SK-N-DZ (cell line): Measurements from ENCODE around the gene MGMT.

ENCODE experiments used
- DNase-seq: peaks from one replicate; pipeline ENCODE4 v3.0.0-alpha.2; 2015; ENCODE audit warnings: low spot score

MGMT gene

DNA sequence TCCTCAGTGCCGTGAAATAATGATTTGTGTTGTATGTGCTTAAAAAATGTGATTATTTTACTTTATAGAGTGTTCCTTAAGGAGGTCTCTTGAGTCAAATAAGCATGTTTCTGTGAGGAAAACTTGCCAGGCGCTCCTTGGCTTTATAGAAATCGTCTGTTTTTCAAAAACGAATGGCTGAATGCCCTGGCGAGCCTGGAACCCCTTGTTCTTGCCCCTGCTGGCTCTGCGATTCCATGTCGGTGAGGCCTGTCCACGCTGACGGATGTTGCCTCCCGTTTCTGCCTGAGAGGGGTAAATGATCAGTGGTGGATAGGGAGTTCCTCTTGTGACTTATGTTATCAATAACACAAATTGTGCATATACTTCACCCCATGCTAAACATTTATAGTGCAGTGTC, 75.5 kb downstream of the MGMT start:
- no peak for DNase-seq

DNA sequence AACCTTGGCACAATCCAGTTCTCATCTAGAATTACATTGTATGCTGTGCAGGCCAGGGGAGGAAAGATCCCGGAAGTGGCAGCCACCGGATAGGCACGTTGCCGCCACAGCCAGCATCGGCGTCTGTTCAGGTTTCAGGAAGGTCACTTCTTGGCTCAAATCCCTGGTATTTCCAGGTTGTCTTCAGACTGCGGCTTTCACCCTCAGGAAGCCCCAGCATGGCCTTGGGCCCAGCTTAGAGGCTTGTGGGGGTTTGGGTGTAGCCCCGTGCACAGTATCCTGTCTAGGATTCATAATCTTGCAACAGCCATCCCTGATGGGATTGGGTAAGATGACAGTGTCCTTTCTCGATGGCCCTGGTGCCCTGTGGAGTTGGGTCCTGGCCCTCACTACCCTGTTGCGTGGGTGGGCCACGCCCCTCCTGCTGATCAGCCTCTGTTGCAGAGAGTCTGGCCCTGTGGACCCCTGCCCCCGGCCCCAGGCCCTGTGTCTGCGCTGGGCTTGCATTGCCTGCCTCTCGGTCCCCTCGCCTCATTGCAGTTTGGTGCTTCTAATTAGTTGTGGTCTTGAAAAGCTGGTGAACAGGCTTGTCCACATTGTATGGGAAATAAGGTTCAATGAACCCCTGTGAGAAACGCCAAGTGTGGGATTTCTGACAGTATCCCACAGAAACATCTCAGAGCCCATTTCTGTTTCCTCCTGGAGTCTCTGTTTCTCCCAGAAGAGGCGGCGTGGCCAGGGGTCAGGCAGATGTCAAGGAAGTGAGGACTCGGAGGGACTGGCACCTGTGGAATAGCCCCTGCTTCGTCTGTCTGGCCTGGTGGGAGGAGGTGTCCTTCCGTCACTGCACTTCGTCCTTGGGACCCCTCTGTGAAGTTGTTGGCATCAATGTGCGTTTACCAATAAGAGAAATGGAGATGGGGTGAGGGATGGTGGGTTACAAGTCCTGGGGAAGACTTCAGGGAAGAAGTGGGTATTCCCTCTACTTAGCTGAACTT, 77.5 kb downstream of the MGMT start:
- DNase-seq, result no peak

DNA sequence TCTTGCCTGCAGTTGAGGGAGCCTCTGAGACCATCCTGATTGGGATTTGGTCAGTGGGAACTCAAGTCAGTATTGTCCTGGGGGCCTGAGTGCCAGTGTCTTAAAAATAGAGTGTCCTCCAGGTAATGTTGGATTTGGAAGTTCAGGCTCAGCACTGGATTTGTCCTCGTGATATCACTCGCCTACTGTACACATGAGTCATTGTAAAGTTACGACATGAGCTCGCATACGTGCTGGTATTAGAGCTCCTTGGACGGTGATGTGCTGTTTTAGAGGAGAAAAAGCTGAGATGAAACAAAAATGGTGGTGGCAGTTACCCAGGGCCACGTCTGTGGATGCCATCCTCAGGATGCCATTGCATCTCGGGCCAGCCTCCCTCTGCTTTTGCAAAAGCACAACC, 78.2 kb downstream of the MGMT start:
- no peak for DNase-seq

DNA sequence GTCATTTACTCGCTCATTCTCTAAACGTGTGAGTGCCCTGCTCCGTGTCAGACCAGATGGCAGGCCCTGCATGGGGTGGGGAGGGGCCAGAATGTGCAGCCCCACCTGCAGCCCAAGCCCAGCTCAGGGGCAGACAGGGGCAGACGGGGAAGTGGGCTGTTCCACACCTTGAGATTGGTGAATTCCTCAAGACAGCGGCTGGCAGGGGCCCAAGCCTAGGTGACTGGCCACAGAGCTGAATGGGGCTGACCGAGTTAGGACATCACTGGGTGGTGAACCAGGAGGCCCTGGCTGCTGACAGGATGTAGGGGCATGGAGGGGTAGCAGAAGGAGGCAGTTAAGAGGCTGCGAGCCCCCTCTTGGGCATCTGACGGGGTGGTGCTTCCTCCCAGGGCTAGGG, 79.1 kb downstream of the MGMT start:
- no peak for DNase-seq

DNA sequence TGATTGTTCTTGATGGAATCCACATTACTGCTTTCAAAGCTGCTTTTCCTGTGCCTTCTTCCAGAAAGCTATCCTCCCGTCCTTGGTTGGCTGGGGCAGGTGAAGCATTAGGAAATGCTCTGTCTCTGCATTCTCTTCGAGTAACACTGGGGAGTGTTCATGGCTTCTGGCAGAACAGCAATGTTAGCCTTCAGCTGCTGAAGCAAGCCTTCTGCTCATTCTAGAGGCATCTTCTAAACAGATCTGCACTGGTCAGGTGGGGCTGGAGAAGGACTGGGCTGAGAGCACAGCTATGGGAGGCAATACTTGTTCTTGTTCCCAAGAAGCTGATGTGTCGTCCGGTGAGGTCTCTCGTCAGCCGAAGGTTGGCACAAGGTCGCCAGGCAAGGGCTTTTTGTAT, 80.6 kb downstream of the MGMT start:
- DNase-seq, result no peak

DNA sequence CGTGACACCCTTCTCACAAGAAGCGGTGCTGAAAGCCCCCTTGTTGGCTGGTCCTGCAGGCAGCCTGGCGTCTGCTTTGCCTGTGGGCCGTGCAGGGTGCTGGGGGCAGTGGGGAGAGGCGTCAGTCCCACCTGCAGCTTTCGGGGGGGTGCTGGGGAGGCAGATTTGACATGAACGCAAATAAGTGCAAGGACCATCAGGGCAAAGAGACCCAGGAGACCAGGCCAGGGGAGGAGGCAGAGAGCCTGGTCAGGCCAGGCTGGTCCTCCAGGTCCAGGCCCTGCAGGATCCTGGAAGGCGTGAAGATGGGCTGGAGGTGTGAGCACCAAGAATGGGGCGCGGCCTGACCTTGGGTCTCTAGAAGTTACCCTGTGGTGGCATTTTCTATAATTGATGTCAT, 81.6 kb downstream of the MGMT start:
- DNase-seq, result no peak

DNA sequence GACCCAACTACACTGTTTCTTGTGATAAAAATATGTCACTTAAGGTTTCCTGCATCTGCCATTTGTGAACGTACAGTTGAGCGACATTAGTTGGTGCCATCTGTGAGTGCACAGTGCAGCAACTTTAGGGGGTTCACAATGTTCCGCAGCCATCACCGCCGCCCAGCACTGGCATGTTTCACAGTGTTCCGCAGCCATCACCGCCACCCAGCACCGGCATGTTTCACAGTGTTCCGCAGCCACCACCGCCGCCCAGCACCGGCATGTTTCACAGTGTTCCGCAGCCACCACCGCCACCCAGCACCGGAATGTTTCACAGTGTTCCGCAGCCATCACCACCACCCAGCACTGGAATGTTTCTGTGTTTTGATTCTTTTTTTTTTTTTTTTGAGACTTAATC, 83.0 kb downstream of the MGMT start:
- DNase-seq, result no peak

DNA sequence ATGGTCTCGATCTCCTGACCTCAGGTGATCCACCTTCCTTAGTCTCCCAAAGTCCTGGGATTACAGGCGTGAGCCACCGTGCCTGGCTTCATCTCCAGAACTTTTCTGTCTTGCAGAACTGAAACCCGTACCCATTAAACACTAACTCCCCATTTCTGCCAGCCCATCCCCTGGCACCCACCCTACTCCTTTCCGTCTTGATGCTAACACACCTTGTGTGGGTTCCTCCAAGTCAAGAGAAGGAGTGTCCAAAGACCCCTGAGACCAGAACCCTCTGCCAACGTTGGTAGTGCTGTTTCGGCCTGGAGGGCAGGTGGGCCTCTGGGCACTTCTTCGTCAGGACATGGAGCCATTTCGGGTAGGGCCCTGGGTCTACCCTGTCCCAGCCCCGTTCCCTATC, 83.6 kb downstream of the MGMT start:
- DNase-seq, result no peak

DNA sequence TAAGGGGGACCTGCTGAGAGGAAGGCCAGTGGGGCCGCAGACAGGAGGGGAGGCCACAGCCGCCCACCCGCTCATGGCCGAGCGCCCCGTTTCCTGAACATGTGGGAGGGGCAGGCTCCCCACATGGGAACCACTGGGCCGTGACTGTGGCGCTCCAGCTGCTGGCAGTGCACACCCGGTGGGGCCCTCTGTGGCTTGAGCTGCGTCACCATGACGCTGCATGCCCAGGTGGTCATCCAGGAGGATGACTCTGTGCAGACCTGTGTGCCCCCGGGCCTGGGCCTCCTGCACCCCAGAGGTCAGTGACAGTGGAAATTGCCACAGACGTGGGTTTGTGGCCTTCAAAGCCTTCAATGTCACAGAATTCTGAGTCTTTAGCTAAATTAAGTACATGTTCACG, 85.1 kb downstream of the MGMT start:
- DNase-seq, result no peak

DNA sequence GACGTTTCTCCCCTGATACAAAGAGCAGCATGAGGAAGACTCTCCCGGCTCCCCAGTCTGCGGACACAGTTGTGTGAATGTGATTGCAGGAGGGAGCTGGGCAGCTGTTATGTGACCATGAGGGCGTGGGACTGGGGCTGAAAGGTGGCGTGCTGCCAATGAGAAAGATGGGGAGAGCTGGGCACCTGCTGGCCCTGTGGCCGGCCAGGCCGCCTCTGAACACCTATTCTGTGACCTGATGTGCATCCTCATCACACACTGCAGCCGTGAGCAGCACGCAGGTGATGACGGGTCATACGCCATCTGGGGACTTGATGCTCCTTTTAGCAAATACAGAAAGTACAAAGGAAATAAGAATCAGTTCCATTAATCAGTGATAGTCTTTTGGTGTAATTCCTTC, 86.9 kb downstream of the MGMT start:
- no peak for DNase-seq

DNA sequence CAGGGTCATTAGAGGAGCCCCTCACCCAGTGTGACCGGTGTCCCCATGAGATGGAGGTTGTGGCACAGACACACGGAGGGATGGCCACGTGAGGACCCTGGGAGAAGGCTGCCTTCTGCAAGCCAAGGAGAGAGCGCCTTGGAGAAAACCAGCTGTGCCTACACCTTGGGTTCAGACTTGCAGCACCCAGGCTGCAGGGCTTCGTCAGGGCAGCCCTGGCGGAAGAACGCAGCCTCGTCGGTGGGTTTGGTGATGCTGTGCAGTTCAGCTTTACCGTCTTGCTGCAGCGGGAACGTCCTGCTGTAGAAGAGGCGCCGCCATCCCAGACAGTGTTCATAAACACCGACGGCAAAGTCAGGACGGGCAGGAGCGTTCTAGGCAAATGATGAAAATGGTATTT, 89.3 kb downstream of the MGMT start:
- no peak for DNase-seq

DNA sequence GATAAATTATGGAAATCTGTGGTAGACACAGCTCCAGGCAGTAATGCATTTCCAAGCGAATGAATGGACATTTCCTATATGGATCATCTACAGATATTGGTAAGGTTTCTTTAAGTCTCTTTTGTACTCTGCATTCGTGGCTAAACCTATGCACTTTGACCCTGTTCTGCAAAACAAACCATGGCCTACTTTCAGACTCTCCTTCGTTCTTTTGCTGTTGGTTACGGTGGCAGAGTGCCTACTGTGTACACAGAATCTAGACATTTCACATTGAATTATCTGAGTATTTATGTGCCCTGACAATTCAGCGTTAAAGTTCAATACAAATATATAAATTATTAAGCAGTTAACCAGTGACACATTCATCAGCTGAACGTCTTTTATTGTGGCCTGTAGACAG, 93.3 kb downstream of the MGMT start:
- no peak for DNase-seq

DNA sequence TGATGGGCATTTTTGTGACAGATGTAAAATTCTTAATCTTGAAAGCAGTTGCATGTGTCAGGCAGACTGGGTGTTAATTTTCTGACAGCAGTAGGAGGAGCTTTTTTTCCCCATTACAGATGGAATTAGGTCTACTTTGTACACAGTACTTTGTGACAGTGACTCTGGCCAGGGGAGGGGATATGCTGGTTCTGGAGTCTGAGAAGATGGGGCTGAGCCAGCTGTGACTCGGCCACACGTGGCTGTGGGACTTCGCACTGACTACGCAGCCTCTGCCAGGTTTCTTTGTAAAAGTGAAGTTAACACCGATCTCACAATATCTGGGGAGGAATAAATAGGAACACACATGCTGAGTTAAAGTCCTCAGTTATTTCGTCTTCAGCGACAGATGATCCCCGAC, 95.4 kb downstream of the MGMT start:
- DNase-seq, result no peak

DNA sequence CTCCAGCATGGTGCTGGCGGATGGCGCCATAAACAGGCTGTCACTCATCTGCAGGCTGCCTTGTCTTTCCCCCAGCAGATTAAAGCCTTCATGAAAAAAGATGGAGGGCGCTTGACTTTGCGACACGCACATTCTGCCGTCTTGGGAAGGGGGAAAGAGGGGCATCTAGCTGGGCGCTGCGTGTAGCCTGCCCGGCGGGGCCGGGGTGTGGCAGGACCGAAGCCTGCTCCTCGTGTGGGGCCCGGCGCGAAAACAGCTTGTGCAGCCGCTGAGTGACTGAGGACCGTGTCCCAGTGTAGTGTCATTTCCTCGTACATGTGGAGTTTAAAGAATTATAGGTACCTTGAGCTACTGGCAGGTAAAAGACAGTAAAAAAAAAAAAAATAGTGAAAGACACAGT, 97.9 kb downstream of the MGMT start:
- DNase-seq, result no peak

DNA sequence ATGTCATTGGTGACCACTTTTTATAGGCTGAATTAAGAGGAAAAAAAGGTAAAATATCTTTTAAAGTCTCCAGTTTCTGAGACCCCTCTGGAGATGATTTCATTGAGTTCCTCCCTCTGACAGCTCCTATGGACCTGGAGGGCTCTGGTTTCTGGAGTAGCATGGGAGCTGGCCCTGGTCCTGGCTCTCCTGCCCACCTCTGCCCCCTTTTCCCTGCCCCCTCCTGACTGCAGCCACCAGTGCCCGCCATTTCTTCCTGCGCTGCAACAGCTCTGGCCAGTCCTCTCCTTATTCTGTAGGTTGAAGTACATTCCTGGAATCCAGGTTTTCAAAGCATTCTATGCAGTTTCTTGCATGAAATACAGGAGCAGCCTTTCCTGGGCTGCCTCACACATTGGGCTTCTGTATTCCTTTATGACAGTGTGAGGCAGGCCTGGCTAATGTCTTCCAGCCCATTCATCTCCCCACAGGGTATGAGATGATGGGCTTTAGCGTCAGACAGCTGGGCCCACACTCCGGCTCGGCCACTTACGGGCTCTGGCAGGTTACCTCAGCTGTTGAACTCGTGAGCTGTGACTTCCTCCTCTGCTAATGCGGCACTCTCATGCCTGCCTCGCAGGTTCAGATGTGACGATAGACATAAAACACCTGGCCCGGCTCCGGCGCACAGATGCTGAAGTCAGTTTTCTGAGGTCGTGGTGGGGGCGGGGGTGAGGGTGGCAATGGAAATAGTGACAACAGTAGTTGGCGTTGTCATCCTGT, 101.7 kb downstream of the MGMT start:
- DNase-seq, result peak; percentile 76

DNA sequence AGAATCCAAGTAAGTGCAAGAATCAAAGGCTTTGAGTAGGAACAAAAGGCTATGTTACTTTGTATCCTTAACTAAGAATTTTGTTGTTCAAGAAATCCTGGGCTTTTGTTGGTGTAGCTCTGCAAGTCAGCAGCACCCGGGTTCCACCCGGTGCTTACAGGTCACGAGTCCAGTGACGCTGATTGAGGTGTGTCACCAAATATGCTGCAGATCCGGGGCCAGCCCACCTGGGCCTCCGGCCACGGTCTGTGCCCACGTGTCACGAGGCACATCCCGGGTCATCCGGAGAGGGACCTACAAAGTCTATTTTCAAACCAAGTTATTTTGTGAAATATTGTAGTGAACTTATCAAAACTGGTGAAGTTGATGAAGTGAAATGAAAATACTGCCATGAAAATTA, 103.1 kb downstream of the MGMT start:
- no peak for DNase-seq

DNA sequence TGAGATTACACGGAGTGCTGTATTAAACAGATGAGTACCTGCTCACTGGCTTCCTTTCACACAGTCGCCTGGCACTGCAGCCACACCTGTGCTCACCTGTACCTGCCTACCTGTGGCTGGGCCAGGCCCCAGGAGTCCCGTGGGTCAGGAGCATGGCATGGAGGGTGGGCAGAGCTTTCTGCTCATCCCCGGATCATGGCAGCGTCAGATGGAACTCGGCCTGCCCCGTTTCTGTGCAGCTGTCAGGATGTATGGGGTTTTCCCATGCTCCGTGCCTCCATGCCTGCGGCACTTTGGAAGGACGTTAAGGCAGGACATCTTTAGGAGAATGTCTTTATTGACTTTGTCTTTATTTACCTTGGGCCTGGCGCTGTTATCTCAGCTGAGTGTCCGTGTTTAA, 112.2 kb downstream of the MGMT start:
- DNase-seq, result no peak

DNA sequence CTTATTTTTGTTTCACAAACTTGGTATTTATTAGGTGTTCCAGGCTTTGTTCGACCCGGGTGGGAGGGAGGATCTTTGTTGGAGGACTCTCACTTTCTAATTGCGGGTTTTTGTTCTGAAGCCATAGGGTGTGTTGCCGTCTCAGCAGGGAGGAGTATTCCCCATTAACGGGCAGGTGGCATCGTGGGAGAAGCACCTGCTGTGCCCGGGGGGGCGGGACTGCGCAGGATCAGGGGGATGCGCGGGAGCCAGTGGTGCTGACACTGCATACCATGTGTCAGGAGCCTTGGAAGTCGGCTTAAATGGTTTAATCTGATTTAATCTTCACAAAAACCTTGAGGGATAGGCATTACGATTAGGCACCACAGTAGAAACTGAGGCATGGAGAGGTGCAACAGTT, 113.0 kb downstream of the MGMT start:
- no peak for DNase-seq

DNA sequence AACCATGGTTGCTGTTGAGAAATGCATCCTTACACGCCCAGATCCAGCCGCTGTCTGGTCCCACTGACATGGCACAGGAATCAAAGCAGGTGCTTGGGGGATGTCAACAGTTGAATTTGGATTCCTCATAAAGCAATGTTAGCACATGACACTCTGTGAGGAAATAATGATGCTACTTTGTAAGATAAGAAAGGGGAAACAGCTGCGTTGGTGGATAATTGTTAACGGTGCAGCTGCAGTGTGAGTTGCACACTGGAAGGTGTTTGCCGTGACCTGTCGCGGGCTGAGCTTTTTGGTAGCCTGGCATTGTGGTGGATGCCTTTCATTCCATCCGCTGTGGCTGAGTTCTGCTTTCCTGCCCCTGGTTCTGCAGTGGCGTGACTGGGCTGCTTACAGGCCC, 113.9 kb downstream of the MGMT start:
- no peak for DNase-seq

DNA sequence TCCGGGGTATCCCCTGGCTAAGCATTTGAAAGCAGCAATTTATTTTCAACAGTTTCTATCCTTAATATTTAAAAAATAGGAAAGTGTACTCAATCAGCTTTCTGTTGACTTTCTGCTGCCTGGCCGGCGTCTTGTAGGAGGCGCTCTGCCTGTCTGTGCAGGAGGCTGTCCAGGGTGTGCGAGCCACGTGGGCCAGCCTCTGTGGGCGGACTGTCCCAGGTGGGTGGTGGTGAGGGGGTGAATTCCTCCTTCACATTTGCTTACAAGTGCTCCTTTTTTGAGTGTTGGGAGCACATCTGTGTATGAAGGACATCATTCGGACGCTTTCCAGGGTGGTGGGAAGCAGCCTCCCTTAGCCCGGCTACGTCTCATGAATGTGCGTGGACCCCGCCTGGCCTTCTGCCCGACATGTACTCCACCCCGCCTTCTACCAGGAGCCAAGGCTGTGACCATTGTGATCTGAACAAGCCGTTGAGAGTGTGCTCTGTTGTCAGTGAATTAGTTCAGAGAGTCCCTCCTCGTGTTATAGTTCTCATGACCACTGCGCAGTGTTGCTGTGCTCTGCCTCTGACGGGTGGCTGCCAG, 114.9 kb downstream of the MGMT start:
- DNase-seq, result no peak

DNA sequence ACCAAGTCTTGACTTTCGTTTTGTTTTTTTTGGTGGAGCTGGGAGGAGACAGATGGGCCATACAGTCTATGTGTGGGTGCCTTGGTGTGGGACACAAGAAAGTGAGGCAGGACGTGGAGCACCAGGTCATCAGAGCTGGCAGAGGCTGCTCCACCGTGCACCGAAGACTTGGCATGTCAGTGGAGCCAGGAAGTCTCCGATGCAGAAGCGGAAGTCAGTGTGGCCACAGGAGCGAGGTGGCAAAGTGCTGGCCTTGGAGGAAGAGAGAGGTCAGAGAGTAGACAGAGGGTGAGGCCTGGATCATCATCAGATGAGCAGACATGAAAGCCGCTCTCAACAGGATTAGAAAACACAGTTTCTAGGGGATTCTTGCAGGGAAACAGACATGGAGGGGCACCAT, 116.8 kb downstream of the MGMT start:
- DNase-seq, result no peak

DNA sequence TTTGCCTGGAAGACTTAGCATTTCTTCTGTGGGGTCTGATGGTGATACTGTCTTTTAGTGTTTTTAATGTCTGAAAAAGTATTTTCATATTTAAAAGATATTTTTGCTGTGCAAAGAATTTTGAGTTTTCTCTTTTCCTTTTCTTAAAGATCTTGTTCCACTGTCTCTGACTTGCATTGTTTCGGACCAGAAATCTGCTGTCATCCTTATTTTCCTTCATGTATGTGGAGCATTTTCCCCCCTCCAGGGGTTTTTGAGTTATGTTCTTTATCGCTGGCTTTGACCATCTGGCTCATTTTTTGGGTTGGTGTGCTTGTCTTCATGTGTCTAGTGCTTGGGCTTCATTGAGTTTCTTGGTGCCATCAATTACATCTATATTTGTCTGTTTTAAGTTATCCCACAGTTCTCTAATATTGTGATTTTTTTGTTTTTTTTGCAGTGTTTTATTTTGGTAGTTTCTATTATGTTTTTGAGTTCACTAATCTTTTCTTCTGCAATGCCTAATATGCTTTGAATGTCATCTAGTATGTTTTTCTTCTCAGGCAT, 119.9 kb downstream of the MGMT start:
- no peak for DNase-seq
